SK-N-SH treated with all-trans-retinoic acid at 6 μM for 48 hours (cell line): ENCODE results near the gene CTSE.

ENCODE experiments used
- ATAC-seq: fragments of 200-7000 bp; cut with Tn5 transposase; 3 replicates; pipeline ENCODE4 v1.9.1; 2020; ENCODE audit warnings: mild to moderate bottlenecking, moderate library complexity
- ARNTL ChIP-seq: fragments of 450-650 bp; formaldehyde crosslinking; IDR thresholded peaks from 2 replicates; pipeline ENCODE4 v1.5.0; 2020; ENCODE audit warnings: low read depth, mild to moderate bottlenecking, moderate library complexity, borderline replicate concordance
- BACH2 ChIP-seq: fragments of 250-450 bp; sonication (Bioruptor Pico); IDR thresholded peaks from 2 replicates; pipeline ENCODE4 v1.9.0; 2021; ENCODE audit warnings: mild to moderate bottlenecking, borderline replicate concordance
- CREB5 ChIP-seq: fragments of 250-450 bp; sonication (Bioruptor Pico); IDR thresholded peaks from 2 replicates; pipeline ENCODE4 v1.5.1; 2020; ENCODE audit warnings: low read depth, mild to moderate bottlenecking, moderate library complexity
- CSRNP3 ChIP-seq: fragments of 250-450 bp; sonication (Bioruptor Pico); IDR thresholded peaks from 2 replicates; pipeline ENCODE4 v1.5.1; 2021; ENCODE audit warnings: mild to moderate bottlenecking, moderate library complexity
- ESRRG ChIP-seq: fragments of 250-450 bp; sonication (Bioruptor Pico); IDR thresholded peaks from 2 replicates; pipeline ENCODE4 v1.6.1; 2021; ENCODE audit warnings: mild to moderate bottlenecking
- GLIS3 ChIP-seq: fragments of 250-450 bp; sonication (Bioruptor Pico); IDR thresholded peaks from 2 replicates; pipeline ENCODE4 v1.5.0; 2020; ENCODE audit warnings: mild to moderate bottlenecking, moderate library complexity
- OSR1 ChIP-seq: fragments of 250-450 bp; sonication (Bioruptor Pico); IDR thresholded peaks from 2 replicates; pipeline ENCODE4 v1.8.0; 2022; ENCODE audit warnings: moderate library complexity, mild to moderate bottlenecking, inconsistent platforms
- PATZ1 ChIP-seq: fragments of 250-450 bp; sonication (Bioruptor Pico); IDR thresholded peaks from 2 replicates; pipeline ENCODE4 v1.8.0; 2020; ENCODE audit warnings: mild to moderate bottlenecking, moderate library complexity, borderline replicate concordance
- POU6F1 ChIP-seq: fragments of 250-450 bp; sonication (Bioruptor Pico); IDR thresholded peaks from 2 replicates; pipeline ENCODE4 v1.8.0; 2021; ENCODE audit warnings: low read depth, mild to moderate bottlenecking, moderate library complexity, borderline replicate concordance
- RARB ChIP-seq: fragments of 250-450 bp; sonication (Bioruptor Pico); IDR thresholded peaks from 2 replicates; pipeline ENCODE4 v1.8.0; 2021; ENCODE audit warnings: mild to moderate bottlenecking, moderate library complexity
- SNAI2 ChIP-seq: fragments of 250-450 bp; sonication (Bioruptor Pico); IDR thresholded peaks from 2 replicates; pipeline ENCODE4 v1.5.0; 2020; ENCODE audit warnings: mild to moderate bottlenecking, moderate library complexity
- TCF4 ChIP-seq: fragments of 250-450 bp; sonication (Bioruptor Pico); IDR thresholded peaks from 2 replicates; pipeline ENCODE4 v1.8.0; 2021; ENCODE audit warnings: mild to moderate bottlenecking, moderate library complexity, borderline replicate concordance
- TOX ChIP-seq: fragments of 250-450 bp; sonication (Bioruptor Pico); IDR thresholded peaks from 2 replicates; pipeline ENCODE4 v1.8.0; 2021; ENCODE audit warnings: mild to moderate bottlenecking, moderate library complexity, borderline replicate concordance
- ZC3H10 ChIP-seq: fragments of 250-450 bp; sonication (Bioruptor Pico); IDR thresholded peaks from 2 replicates; pipeline ENCODE4 v1.5.1; 2021; ENCODE audit warnings: mild to moderate bottlenecking, moderate library complexity
- ZFP3 ChIP-seq: fragments of 250-450 bp; sonication (Bioruptor Pico); IDR thresholded peaks from 2 replicates; pipeline ENCODE4 v1.5.0; 2020; ENCODE audit warnings: mild to moderate bottlenecking, moderate library complexity
- ZFP30 ChIP-seq: fragments of 450-650 bp; formaldehyde crosslinking; IDR thresholded peaks from 2 replicates; pipeline ENCODE4 v1.5.0; 2022; ENCODE audit warnings: mild to moderate bottlenecking, moderate library complexity
- ZNF70 ChIP-seq: fragments of 450-650 bp; formaldehyde crosslinking; IDR thresholded peaks from 2 replicates; pipeline ENCODE4 v1.5.0; 2020; ENCODE audit warnings: mild to moderate bottlenecking, moderate library complexity

CTSE gene

GRCh38 chr1:205969229-205969628, 54.5 kb downstream of the CTSE start (continued):
- TF ChIP-seq CREB5 (CRISPR knock-in tag) (no peak), ESRRG (CRISPR knock-in tag) (no peak)
- TF ChIP-seq, all 23 proteins: peak for 0

GRCh38 chr1:205967554-205968335, 56.0 kb downstream of the CTSE start:
- no peak for TF ChIP-seq BACH2 (CRISPR knock-in tag)
- no peak for TF ChIP-seq RARB (CRISPR knock-in tag)
- no peak for TF ChIP-seq ESRRG (CRISPR knock-in tag)
- no peak for TF ChIP-seq PATZ1 (CRISPR knock-in tag)
- no peak for TF ChIP-seq GLIS3 (CRISPR knock-in tag)
- no peak for TF ChIP-seq OSR1 (CRISPR knock-in tag)
- TF ChIP-seq ZNF70 (CRISPR knock-in tag): no peak
- no peak for TF ChIP-seq ARNTL (CRISPR knock-in tag)
- no peak for TF ChIP-seq ZFP3 (CRISPR knock-in tag)
- no peak for TF ChIP-seq ZC3H10 (CRISPR knock-in tag)
- TF ChIP-seq TOX (CRISPR knock-in tag): no peak
- TF ChIP-seq SNAI2 (CRISPR knock-in tag): no peak
- no peak for TF ChIP-seq POU6F1
- no peak for TF ChIP-seq CREB5 (CRISPR knock-in tag)
- no peak for TF ChIP-seq CSRNP3 (CRISPR knock-in tag)
- no peak for TF ChIP-seq TCF4 (CRISPR knock-in tag)
- TF ChIP-seq ZFP30 (CRISPR knock-in tag): no peak
- no peak for ATAC-seq

- no peak for ATAC-seq
- TF ChIP-seq CSRNP3 (CRISPR knock-in tag): no peak
- TF ChIP-seq, all 23 proteins: peak for 0
These were observed 58.4 kb downstream of the CTSE start for GRCh38 chr1:205965036-205965884.
